Panc1 (cell line): Measurements from ENCODE around the gene NAA80. TPM values are rescaled to one million over a fixed set of nuclear protein-coding genes. Genes with fewer than 3 reads are reported as not detected.

ENCODE experiments used
- ATAC-seq: fragments of 200-7000 bp; cut with Tn5 transposase; 2 replicates; pipeline ENCODE4 v1.9.1; 2020; ENCODE audit warnings: mild to moderate bottlenecking, moderate library complexity
- BruUV-seq: library from RNA; stranded (reverse); fragments of 400-500 nt; replicated peaks from 2 replicates; lab custom pipeline; 2021; lab: Mats Ljungman, UMichigan
- CTCF ChIA-PET: fragments of 300-600 bp; sonication (Branson Sonifier 250); formaldehyde crosslinking; loops from one replicate; lab custom pipeline; 2022; ENCODE audit warnings: antibody characterized with exemption; lab: Charles Lee
- POLR2A ChIA-PET: fragments of 300-600 bp; sonication (Branson Sonifier 250); formaldehyde crosslinking; loops from one replicate; lab custom pipeline; 2022; ENCODE audit warnings: antibody characterized with exemption; lab: Charles Lee
- DNase-seq: peaks from one replicate; pipeline ENCODE4 v3.0.0-alpha.2; 2010; ENCODE audit warnings: low read depth, low spot score
- H3K27ac ChIP-seq: 2 replicates; pipeline ENCODE4 v1.5.1; 2011; ENCODE audit warnings: mild to moderate bottlenecking, low read length, inconsistent platforms
- H3K27me3 ChIP-seq: fragments of 200-500 bp; sonication (Bioruptor generic); 2 replicates; pipeline ENCODE4 v1.6.0; 2014; ENCODE audit warnings: low read length, inconsistent platforms; ENCODE audit not compliant: control insufficient read depth, insufficient read depth
- H3K36me3 ChIP-seq: fragments of 200-500 bp; sonication (Bioruptor generic); 2 replicates; pipeline ENCODE4 v1.5.1; 2014; ENCODE audit warnings: inconsistent platforms, mild to moderate bottlenecking, low read length, moderate library complexity; ENCODE audit not compliant: control insufficient read depth, insufficient read depth
- H3K4me1 ChIP-seq: 2 replicates; pipeline ENCODE4 v1.5.1; 2011; ENCODE audit warnings: inconsistent platforms, mild to moderate bottlenecking, low read length, moderate library complexity; ENCODE audit not compliant: control insufficient read depth, insufficient read depth
- H3K4me3 ChIP-seq, 2 experiments: 2 replicates each; pipeline ENCODE4 v1.5.1; 2011 to 2012; ENCODE audit warnings: low read depth in 2 of 2, low read length in 2 of 2, mild to moderate bottlenecking in 2 of 2, inconsistent platforms in 1 of 2, moderate library complexity in 1 of 2
- H3K9me3 ChIP-seq: fragments of 200-500 bp; sonication (Bioruptor generic); 2 replicates; pipeline ENCODE4 v1.5.1; 2014; ENCODE audit warnings: low read depth, mild to moderate bottlenecking, inconsistent platforms, low read length, moderate library complexity; ENCODE audit not compliant: control insufficient read depth, insufficient read depth
- CTCF ChIP-seq: fragments of 450-650 bp; IDR thresholded peaks from 2 replicates; pipeline ENCODE4 v1.5.1; 2017; ENCODE audit warnings: mild to moderate bottlenecking
- POLR2AphosphoS5 ChIP-seq: IDR thresholded peaks from 2 replicates; pipeline ENCODE4 v1.6.1; 2012; ENCODE audit warnings: mild to moderate bottlenecking, low read depth, low read length, moderate library complexity
- REST ChIP-seq, 2 experiments: IDR thresholded peaks; 2 replicates each; pipeline ENCODE4 v1.6.1; 2011 to 2012; ENCODE audit warnings: low read depth in 2 of 2, control low read depth in 1 of 2, low read length in 1 of 2, mild to moderate bottlenecking in 1 of 2, moderate library complexity in 1 of 2; ENCODE audit not compliant: insufficient read depth in 1 of 2
- SIN3A ChIP-seq: IDR thresholded peaks from 2 replicates; pipeline ENCODE4 v1.6.1; 2012; ENCODE audit warnings: low read depth, mild to moderate bottlenecking, low read length, moderate library complexity, borderline replicate concordance; ENCODE audit not compliant: insufficient read depth
- TCF7L2 ChIP-seq: IDR thresholded peaks from 2 replicates; pipeline ENCODE4 v1.6.1; 2011; ENCODE audit warnings: mild to moderate bottlenecking, low read depth, low read length, inconsistent platforms
- in situ Hi-C: cut with HindIII; loops from 2 replicates; pipeline ENCODE4 v1.10.0; 2016; ENCODE audit warnings: low sequenced_read_pairs, low pct_unique_long_range_greater_than_20kb
- intact Hi-C: fragments of 100-400 bp; cut with micrococcal nuclease; formaldehyde crosslinking; loops from one replicate; pipeline ENCODE4 v1.10.0; 2022; ENCODE audit not compliant: unreplicated experiment
- total RNA-seq: library from RNA; stranded (reverse); gene quantifications from one replicate; pipeline ENCODE4 v1.2.1, GENCODE V29; 2021; ENCODE audit not compliant: unreplicated experiment

NAA80 gene
- total RNA-seq, 1 experiment from 2014 or later, result 7.2 TPM

- TF ChIP-seq REST (IDR thresholded peaks at IDR 0.05; ENCODE audit: insufficient read depth in 1 of 2, low read depth in 2 of 2, low read length in 1 of 2) (no peak), SIN3A (no peak), POLR2AphosphoS5 (no peak), CTCF (no peak), TCF7L2 (no peak)
- intact Hi-C loops, result no loop called here
- POLR2A ChIA-PET, result no interaction called here
- DNase-seq (no peak), ATAC-seq (no peak)
- no TSS peak for BruUV-seq
- in situ Hi-C loops, result no loop called here
- Histone ChIP-seq H3K4me3 (no peak overlapping the region), H3K9me3 (no peaks in the 10 kb centered on the region), H3K4me1 (peaks cover 13% of the 10 kb centered on the region), H3K27me3 (no peaks in the 10 kb centered on the region), H3K36me3 (no peaks in the 10 kb centered on the region), H3K27ac (no peak overlapping the region)
- CTCF ChIA-PET, result no interaction called here
Observed at GRCh38 chr3:50294492-50295403, 4.5 kb downstream of the NAA80 start.

GRCh38 chr3:50294089-50294488 is 5.1 kb downstream of the NAA80 start:
- CTCF ChIA-PET, result interaction anchor here (0.6 kb wide), 1 partner anchor 27 kb away, joined by 3 read pairs; no protein-coding TSS in a partner anchor
- H3K27ac ChIP-seq, result no peak overlapping the region
- intact Hi-C loops, result no loop called here

More at GRCh38 chr3:50294089-50294488, 5.1 kb downstream of the NAA80 start:
- no peak overlapping the region for H3K4me3 ChIP-seq
- BruUV-seq, result no TSS peak
- ATAC-seq (no peak), DNase-seq (no peak)
- in situ Hi-C loops, result no loop called here
- H3K4me1 ChIP-seq, result peaks cover 13% of the 10 kb centered on the region
- H3K27me3 ChIP-seq, result no peaks in the 10 kb centered on the region
- TF ChIP-seq SIN3A, result no peak
- TF ChIP-seq POLR2AphosphoS5, result no peak
- POLR2A ChIA-PET, result no interaction called here
- H3K36me3 ChIP-seq, result no peaks in the 10 kb centered on the region
- H3K9me3 ChIP-seq, result no peaks in the 10 kb centered on the region
